Smooth muscle cell (in vitro differentiated cells): ENCODE measurements around the gene ATOX1. TPM values are rescaled to one million over a fixed set of nuclear protein-coding genes. Genes with fewer than 3 reads are reported as not detected.

ENCODE experiments used
- DNase-seq: peaks from one replicate; lab custom pipeline; 2025; ENCODE audit not compliant: unreplicated experiment; lab: John Stamatoyannopoulos, UW
- H2AFZ ChIP-seq: fragments of 200-600 bp; sonication (generic); 2 replicates; pipeline ENCODE4 v1.6.0; 2016; ENCODE audit warnings: antibody characterized with exemption, low read depth, mild to moderate bottlenecking
- H3F3A ChIP-seq: fragments of 200-600 bp; sonication (generic); 2 replicates; pipeline ENCODE4 v1.6.0; 2017; ENCODE audit warnings: antibody characterized with exemption, low read depth
- H3K27ac ChIP-seq: fragments of 200-600 bp; sonication (generic); 2 replicates; pipeline ENCODE4 v1.5.1; 2016; ENCODE audit warnings: low read depth, mild to moderate bottlenecking
- H3K27me3 ChIP-seq: fragments of 200-600 bp; sonication (generic); 2 replicates; pipeline ENCODE4 v1.6.1; 2016; ENCODE audit warnings: low read depth, mild to moderate bottlenecking
- H3K36me3 ChIP-seq: fragments of 200-600 bp; sonication (generic); 2 replicates; pipeline ENCODE4 v1.5.1; 2016; ENCODE audit warnings: low read depth
- H3K4me1 ChIP-seq: fragments of 200-600 bp; sonication (generic); 2 replicates; pipeline ENCODE4 v1.5.1; 2016; ENCODE audit warnings: low read depth
- H3K4me2 ChIP-seq: fragments of 200-600 bp; sonication (generic); 2 replicates; pipeline ENCODE4 v1.6.0; 2016; ENCODE audit warnings: mild to moderate bottlenecking
- H3K4me3 ChIP-seq: fragments of 200-600 bp; sonication (generic); 2 replicates; pipeline ENCODE4 v1.5.1; 2016; ENCODE audit warnings: mild to moderate bottlenecking
- H3K79me2 ChIP-seq: fragments of 200-600 bp; sonication (generic); 2 replicates; pipeline ENCODE4 v1.6.0; 2016; ENCODE audit warnings: low read depth, mild to moderate bottlenecking
- H3K9ac ChIP-seq: fragments of 200-600 bp; sonication (generic); 2 replicates; pipeline ENCODE4 v1.6.0; 2016; ENCODE audit warnings: low read depth
- H3K9me3 ChIP-seq: fragments of 200-600 bp; sonication (generic); replicated peaks from 2 replicates; pipeline ENCODE4 v1.5.1; 2016; ENCODE audit warnings: low read depth
- H4K20me1 ChIP-seq: fragments of 200-600 bp; sonication (generic); 2 replicates; pipeline ENCODE4 v1.6.0; 2016; ENCODE audit warnings: low read depth
- WGBS: methylation state at CpG from one replicate; pipeline ENCODE4 v1.1.7; 2016; ENCODE audit warnings: low lambda C conversion rate; 5-methylcytosine and 5-hydroxymethylcytosine counted together
- polyA plus RNA-seq: library from polyadenylated mRNA; unstranded; fragments of >200 nt; fragmentation: Nextera tagmentation; extraction: Ambion mirVana; gene quantifications from 2 replicates; pipeline ENCODE4 v1.2.1, GENCODE V29; 2016
- total RNA-seq: library from RNA; depleted of rRNA; stranded (reverse); fragments of >200 nt; gene quantifications from 2 replicates; pipeline ENCODE4 v1.2.3, GENCODE V29; 2014
- TF ChIP-seq, protein P1 (sequence below): fragments of 200-600 bp; sonication (generic); IDR thresholded peaks from 2 replicates; pipeline ENCODE4 v1.5.1; 2017; ENCODE audit warnings: borderline replicate concordance, mild to moderate bottlenecking, antibody characterized with exemption; ENCODE audit not compliant: insufficient read depth, poor library complexity, severe bottlenecking

Gene ATOX1
- total and polyA plus RNA-seq, 2 experiments from 2014 or later = 73.3 to 315 TPM

- DNase-seq = peak; percentile 53
- no peaks in the 10 kb centered on the region for H4K20me1 ChIP-seq
- H3K9me3 ChIP-seq = no peaks in the 10 kb centered on the region
- no peaks in the 10 kb centered on the region for H3K36me3 ChIP-seq
- H3K4me1 ChIP-seq = peaks cover 18% of the 10 kb centered on the region
- peak overlapping the region; percentile 19 for H3K4me3 ChIP-seq
- H3K27ac ChIP-seq = peak overlapping the region; percentile 97
- peak overlapping the region; percentile 85 for H3K9ac ChIP-seq
- TF ChIP-seq, protein P1, sequence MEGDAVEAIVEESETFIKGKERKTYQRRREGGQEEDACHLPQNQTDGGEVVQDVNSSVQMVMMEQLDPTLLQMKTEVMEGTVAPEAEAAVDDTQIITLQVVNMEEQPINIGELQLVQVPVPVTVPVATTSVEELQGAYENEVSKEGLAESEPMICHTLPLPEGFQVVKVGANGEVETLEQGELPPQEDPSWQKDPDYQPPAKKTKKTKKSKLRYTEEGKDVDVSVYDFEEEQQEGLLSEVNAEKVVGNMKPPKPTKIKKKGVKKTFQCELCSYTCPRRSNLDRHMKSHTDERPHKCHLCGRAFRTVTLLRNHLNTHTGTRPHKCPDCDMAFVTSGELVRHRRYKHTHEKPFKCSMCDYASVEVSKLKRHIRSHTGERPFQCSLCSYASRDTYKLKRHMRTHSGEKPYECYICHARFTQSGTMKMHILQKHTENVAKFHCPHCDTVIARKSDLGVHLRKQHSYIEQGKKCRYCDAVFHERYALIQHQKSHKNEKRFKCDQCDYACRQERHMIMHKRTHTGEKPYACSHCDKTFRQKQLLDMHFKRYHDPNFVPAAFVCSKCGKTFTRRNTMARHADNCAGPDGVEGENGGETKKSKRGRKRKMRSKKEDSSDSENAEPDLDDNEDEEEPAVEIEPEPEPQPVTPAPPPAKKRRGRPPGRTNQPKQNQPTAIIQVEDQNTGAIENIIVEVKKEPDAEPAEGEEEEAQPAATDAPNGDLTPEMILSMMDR = peak; percentile 99
- H2AFZ ChIP-seq = no peak overlapping the region
- no peaks in the 10 kb centered on the region for H3K79me2 ChIP-seq
- 5% methylated on average over 11 of the region's 11 CpGs for WGBS
- peaks cover 43% of the 10 kb centered on the region for H3F3A ChIP-seq
- no peaks in the 10 kb centered on the region for H3K27me3 ChIP-seq
- peak overlapping the region; percentile 82 for H3K4me2 ChIP-seq
These were observed 18.0 kb downstream of the ATOX1 start for GRCh38 chr5:151740336-151740942.

GRCh38 chr5:151739939-151740335 lies 18.5 kb downstream of the ATOX1 start:
- TF ChIP-seq, protein P1 = no peak
- H3K4me3 ChIP-seq = peak overlapping the region; percentile 19
- peak overlapping the region; percentile 85 for H3K9ac ChIP-seq
- WGBS = under 1% methylated on average over 4 of the region's 4 CpGs
- H3K9me3 ChIP-seq = no peaks in the 10 kb centered on the region
- no peaks in the 10 kb centered on the region for H3K79me2 ChIP-seq
- H3K27me3 ChIP-seq = no peaks in the 10 kb centered on the region
- peaks cover 18% of the 10 kb centered on the region for H3K4me1 ChIP-seq
- DNase-seq = no peak
- H3K27ac ChIP-seq = peak overlapping the region; percentile 97
- H3F3A ChIP-seq = peaks cover 43% of the 10 kb centered on the region
- H3K4me2 ChIP-seq = peak overlapping the region; percentile 82
- H4K20me1 ChIP-seq = no peaks in the 10 kb centered on the region
- H3K36me3 ChIP-seq = no peaks in the 10 kb centered on the region
- H2AFZ ChIP-seq = no peak overlapping the region

DNA sequence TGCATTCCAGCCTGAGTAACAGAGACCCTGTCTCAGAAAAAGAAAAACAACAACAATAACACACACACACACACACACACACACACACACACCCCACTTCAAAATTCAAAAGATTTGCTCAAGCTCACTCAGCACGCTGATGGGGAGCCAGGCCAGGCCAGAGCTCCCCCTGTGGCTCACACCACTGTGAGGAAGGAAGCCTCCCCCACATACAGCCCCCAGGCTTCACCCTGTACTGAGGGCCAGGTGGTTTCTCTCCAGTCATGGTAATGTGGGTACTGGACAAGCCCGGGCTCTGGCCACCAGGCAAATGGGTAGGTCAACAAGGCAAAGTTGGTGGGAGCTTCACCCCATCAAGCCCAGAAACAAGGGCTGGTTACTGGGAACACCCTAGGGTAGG lies 19.0 kb downstream of the ATOX1 start:
- Histone ChIP-seq H3K4me3 (no peak overlapping the region), H3K4me2 (peak overlapping the region; percentile 82)

More for the DNA sequence above, 19.0 kb downstream of the ATOX1 start:
- H4K20me1 ChIP-seq = no peaks in the 10 kb centered on the region
- H3K27ac ChIP-seq = peak overlapping the region; percentile 97
- H3F3A ChIP-seq = peaks cover 43% of the 10 kb centered on the region
- no peaks in the 10 kb centered on the region for H3K27me3 ChIP-seq
- H3K9me3 ChIP-seq = no peaks in the 10 kb centered on the region
- DNase-seq = no peak
- TF ChIP-seq, protein P1 = peak; percentile 10
- WGBS = 66% methylated on average over 2 of the region's 2 CpGs
- H3K36me3 ChIP-seq = no peaks in the 10 kb centered on the region
- H3K9ac ChIP-seq = peak overlapping the region; percentile 85
- H3K4me1 ChIP-seq = peaks cover 18% of the 10 kb centered on the region
- no peaks in the 10 kb centered on the region for H3K79me2 ChIP-seq
- no peak overlapping the region for H2AFZ ChIP-seq
